Measurements from ENCODE around the gene DTX3.

- TF ChIP-seq POLR2A (IDR thresholded peaks at IDR 0.05) (no peak), CTCF (IDR thresholded peaks at IDR 0.05 in 4 of 5, conservative IDR thresholded peaks at IDR 0.05 in 1 of 5) (no peak)
Measured at GRCh38 chr12:57571926-57572762, 32.5 kb upstream of the DTX3 start.

Data from gastrocnemius medialis (tissue), 4 donors.